KBM-7 (cell line): ENCODE measurements around the gene BARHL1.

Source experiments
- DNase-seq: peaks from one replicate; pipeline ENCODE4 v3.0.0-alpha.2; 2015
- in situ Hi-C: fragments of 300-500 bp; cut with MboI; formaldehyde crosslinking; loops from 2 replicates; pipeline ENCODE4 v1.14.3; 2020; ENCODE audit warnings: low sequenced_read_pairs, low pct_unique_long_range_greater_than_20kb, mixed read lengths

Gene BARHL1

GRCh38 chr9:132600326-132600984, 18.0 kb downstream of the BARHL1 start:
- in situ Hi-C loops: no loop called here
- no peak for DNase-seq

GRCh38 chr9:132602207-132602606, 19.8 kb downstream of the BARHL1 start:
- in situ Hi-C loops: no loop called here

GRCh38 chr9:132605387-132605786, 23.0 kb downstream of the BARHL1 start:
- no peak for DNase-seq
- in situ Hi-C loops: no loop called here

More at GRCh38 chr9:132602207-132602606, 19.8 kb downstream of the BARHL1 start:
- no peak for DNase-seq

GRCh38 chr9:132606066-132606465, 23.7 kb downstream of the BARHL1 start:
- no peak for DNase-seq
- in situ Hi-C loops: no loop called here

- in situ Hi-C loops: no loop called here
- DNase-seq: no peak
Measured at GRCh38 chr9:132609184-132609583, 26.8 kb downstream of the BARHL1 start.

- no peak for DNase-seq
- in situ Hi-C loops: no loop called here
Measured at GRCh38 chr9:132609829-132610228, 27.4 kb downstream of the BARHL1 start.

- DNase-seq: no peak
- in situ Hi-C loops: no loop called here
Measured at GRCh38 chr9:132610661-132611060, 28.3 kb downstream of the BARHL1 start.

- no peak for DNase-seq
- in situ Hi-C loops: no loop called here
Measured at GRCh38 chr9:132614324-132614723, 31.9 kb downstream of the BARHL1 start.

GRCh38 chr9:132615774-132616173, 33.4 kb downstream of the BARHL1 start:
- DNase-seq: no peak
- in situ Hi-C loops: no loop called here

- in situ Hi-C loops: no loop called here
- DNase-seq: no peak
Measured at GRCh38 chr9:132616725-132617124, 34.3 kb downstream of the BARHL1 start.

GRCh38 chr9:132622159-132622558, 39.8 kb downstream of the BARHL1 start:
- no peak for DNase-seq
- in situ Hi-C loops: no loop called here

- no peak for DNase-seq
- in situ Hi-C loops: no loop called here
Measured at GRCh38 chr9:132626285-132626684, 43.9 kb downstream of the BARHL1 start.

- DNase-seq: no peak
- in situ Hi-C loops: no loop called here
Measured at GRCh38 chr9:132627106-132627505, 44.7 kb downstream of the BARHL1 start.

- no peak for DNase-seq
- in situ Hi-C loops: no loop called here
Measured at GRCh38 chr9:132627594-132627993, 45.2 kb downstream of the BARHL1 start.

- no peak for DNase-seq
- in situ Hi-C loops: no loop called here
Measured at GRCh38 chr9:132628746-132629145, 46.3 kb downstream of the BARHL1 start.

GRCh38 chr9:132630116-132630515, 47.7 kb downstream of the BARHL1 start:
- no peak for DNase-seq
- in situ Hi-C loops: no loop called here

- DNase-seq: no peak
- in situ Hi-C loops: no loop called here
Measured at GRCh38 chr9:132630811-132631210, 48.4 kb downstream of the BARHL1 start.

GRCh38 chr9:132631280-132631679, 48.9 kb downstream of the BARHL1 start:
- in situ Hi-C loops: no loop called here
- DNase-seq: no peak

GRCh38 chr9:132631685-132632084, 49.3 kb downstream of the BARHL1 start:
- in situ Hi-C loops: no loop called here
- DNase-seq: no peak

- in situ Hi-C loops: no loop called here
- DNase-seq: no peak
Measured at GRCh38 chr9:132632413-132633129, 50.2 kb downstream of the BARHL1 start.

- in situ Hi-C loops: no loop called here
- no peak for DNase-seq
Measured at GRCh38 chr9:132634327-132634726, 51.9 kb downstream of the BARHL1 start.
